Uterus (tissue), 4 donors: Measurements from ENCODE around the gene SERPINB2. TPM values are rescaled to one million over a fixed set of nuclear protein-coding genes. Genes with fewer than 3 reads are reported as not detected.

Experiments used
- DNase-seq, 2 donors: peaks; one replicate each; pipeline ENCODE4 v3.0.0-alpha.2; 2019 to 2020
- H3K27ac ChIP-seq, 2 donors: fragments of 200-600 bp; sonication (generic); 1 replicate in 1 of 2; 2 replicates in 1 of 2; pipeline ENCODE4 v1.5.1; 2016 to 2018
- H3K27me3 ChIP-seq, 2 donors: fragments of 200-600 bp; sonication (generic); one replicate each; pipeline ENCODE4 v1.5.1; 2018 to 2019; ENCODE audit warnings: control low read depth in 1 of 2
- H3K36me3 ChIP-seq, 2 donors: fragments of 200-600 bp; sonication (generic); one replicate each; pipeline ENCODE4 v1.5.1; 2019; ENCODE audit warnings: control low read depth in 1 of 2
- H3K4me1 ChIP-seq, 2 donors: fragments of 200-600 bp; sonication (generic); one replicate each; pipeline ENCODE4 v1.5.1; 2018 to 2019; ENCODE audit warnings: control low read depth in 1 of 2
- H3K4me3 ChIP-seq, 2 donors: fragments of 200-600 bp; sonication (generic); 1 replicate in 1 of 2; 2 replicates in 1 of 2; pipeline ENCODE4 v1.5.1; 2018 to 2019; ENCODE audit warnings: mild to moderate bottlenecking in 1 of 2
- H3K9me3 ChIP-seq, 2 donors: fragments of 200-600 bp; sonication (generic); one replicate each; pipeline ENCODE4 v1.5.1; 2019; ENCODE audit warnings: control low read depth in 1 of 2
- POLR2A ChIP-seq, 2 donors: fragments of 450-650 bp; IDR thresholded peaks; one replicate each; pipeline ENCODE4 v1.6.1; 2016; ENCODE audit warnings: antibody characterized with exemption in 2 of 2, mild to moderate bottlenecking in 1 of 2, moderate library complexity in 1 of 2
- intact Hi-C: fragments of 100-400 bp; cut with DNase I; formaldehyde crosslinking; loops from one replicate; pipeline ENCODE4 v1.15.1; 2023; ENCODE audit warnings: low total_unique reads
- total RNA-seq, 4 donors: library from RNA; depleted of rRNA in 3 of 4; stranded (reverse); fragments of >200 nt in 3 of 4; gene quantifications; one replicate each; pipeline versions ENCODE4 v1.1.0 to v1.2.4, GENCODE V29; 2014 to 2023
- TF ChIP-seq, protein P1 (sequence below), 4 experiments: fragments of 200-600 bp in 2 of 4; fragments of 450-650 bp in 2 of 4; sonication (generic) in 2 of 4; IDR thresholded peaks; one replicate each; pipeline ENCODE4 v1.5.1; 2016 to 2019; ENCODE audit warnings: antibody characterized with exemption in 4 of 4, mild to moderate bottlenecking in 2 of 4, moderate library complexity in 1 of 4
- donor health status: DM: yes; HTN: yes; CAD: no.

SERPINB2 gene
- total RNA-seq, 4 donors from 2014 or later: 0.55 to 8.2 TPM; not detected in 2

DNA sequence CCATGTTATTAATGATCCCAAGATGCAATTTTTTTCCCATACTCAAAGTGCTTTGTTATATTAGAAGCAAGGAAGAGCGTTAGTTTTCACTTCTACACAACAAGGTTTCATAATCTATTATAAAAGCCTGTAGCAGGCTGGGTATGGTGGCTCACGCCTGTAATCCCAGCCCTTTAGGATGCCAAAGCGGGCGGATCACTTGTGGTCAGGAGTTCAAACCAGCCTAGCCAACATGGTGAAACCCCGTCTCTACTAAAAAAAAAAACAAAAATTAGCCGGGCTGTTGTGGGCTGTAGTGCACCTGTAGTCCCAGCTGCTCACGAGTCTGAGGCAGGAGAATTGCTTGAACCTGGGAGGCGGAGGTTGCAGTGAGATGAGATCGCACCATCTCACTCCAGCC lies 19.0 kb upstream of the SERPINB2 start:
- no peaks in the 10 kb centered on the region for H3K36me3 ChIP-seq
- DNase-seq: no peak
- no peak overlapping the region for H3K4me3 ChIP-seq
- TF ChIP-seq POLR2A (IDR thresholded peaks at IDR 0.05): no peak
- TF ChIP-seq, protein P1, sequence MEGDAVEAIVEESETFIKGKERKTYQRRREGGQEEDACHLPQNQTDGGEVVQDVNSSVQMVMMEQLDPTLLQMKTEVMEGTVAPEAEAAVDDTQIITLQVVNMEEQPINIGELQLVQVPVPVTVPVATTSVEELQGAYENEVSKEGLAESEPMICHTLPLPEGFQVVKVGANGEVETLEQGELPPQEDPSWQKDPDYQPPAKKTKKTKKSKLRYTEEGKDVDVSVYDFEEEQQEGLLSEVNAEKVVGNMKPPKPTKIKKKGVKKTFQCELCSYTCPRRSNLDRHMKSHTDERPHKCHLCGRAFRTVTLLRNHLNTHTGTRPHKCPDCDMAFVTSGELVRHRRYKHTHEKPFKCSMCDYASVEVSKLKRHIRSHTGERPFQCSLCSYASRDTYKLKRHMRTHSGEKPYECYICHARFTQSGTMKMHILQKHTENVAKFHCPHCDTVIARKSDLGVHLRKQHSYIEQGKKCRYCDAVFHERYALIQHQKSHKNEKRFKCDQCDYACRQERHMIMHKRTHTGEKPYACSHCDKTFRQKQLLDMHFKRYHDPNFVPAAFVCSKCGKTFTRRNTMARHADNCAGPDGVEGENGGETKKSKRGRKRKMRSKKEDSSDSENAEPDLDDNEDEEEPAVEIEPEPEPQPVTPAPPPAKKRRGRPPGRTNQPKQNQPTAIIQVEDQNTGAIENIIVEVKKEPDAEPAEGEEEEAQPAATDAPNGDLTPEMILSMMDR (IDR thresholded peaks at IDR 0.05): no peak
- no peaks in the 10 kb centered on the region for H3K9me3 ChIP-seq
- intact Hi-C loops: no loop called here
- H3K4me1 ChIP-seq: no peaks in the 10 kb centered on the region
- no peaks in the 10 kb centered on the region for H3K27me3 ChIP-seq
- no peak overlapping the region for H3K27ac ChIP-seq

DNA sequence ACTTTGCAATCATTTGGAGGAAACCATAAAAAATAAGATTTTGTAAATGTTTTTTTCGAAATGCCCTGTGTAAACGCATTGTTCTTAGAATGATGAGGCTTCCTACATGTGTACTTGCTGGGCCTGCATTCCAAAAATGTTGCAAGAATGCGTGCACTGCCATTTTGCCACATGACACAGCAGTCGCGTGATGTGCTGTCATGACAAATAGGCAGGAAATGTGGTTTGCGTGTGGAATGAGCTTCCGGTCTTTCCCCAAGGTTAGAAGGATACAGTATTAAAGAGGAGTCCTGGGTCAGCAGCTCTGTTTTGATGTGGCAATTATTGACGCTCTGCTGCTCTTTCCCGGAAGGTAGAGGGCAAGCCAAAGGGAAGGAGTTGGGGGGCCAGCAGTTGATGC lies 18.1 kb upstream of the SERPINB2 start:
- H3K36me3 ChIP-seq: no peaks in the 10 kb centered on the region
- H3K27me3 ChIP-seq: no peaks in the 10 kb centered on the region
- intact Hi-C loops: no loop called here
- H3K4me1 ChIP-seq: no peaks in the 10 kb centered on the region
- TF ChIP-seq, protein P1 (IDR thresholded peaks at IDR 0.05): no peak
- no peak for TF ChIP-seq POLR2A (IDR thresholded peaks at IDR 0.05)
- no peak overlapping the region for H3K4me3 ChIP-seq
- DNase-seq: no peak
- no peak overlapping the region for H3K27ac ChIP-seq
- H3K9me3 ChIP-seq: no peaks in the 10 kb centered on the region

DNA sequence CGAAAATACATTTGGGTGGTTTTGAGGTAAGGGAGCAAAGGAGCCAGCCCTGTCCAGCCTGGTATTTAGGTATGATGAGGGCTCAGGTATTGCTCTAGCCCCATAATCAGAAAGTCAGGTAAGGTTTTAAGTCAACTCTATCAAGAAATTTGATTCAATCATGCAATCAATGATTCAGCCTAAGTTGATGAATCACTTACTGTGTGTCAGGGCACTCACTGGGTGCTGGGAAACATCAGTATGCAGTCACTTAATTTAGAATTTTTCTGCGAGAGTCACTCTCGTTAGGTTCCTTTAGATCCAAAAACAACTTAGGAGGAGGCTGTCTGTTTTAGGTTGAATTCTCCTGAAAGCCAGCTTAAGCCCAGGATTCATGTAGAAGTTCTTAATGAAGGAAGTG lies 17.7 kb upstream of the SERPINB2 start:
- no peak for DNase-seq
- intact Hi-C loops: no loop called here
- Histone ChIP-seq H3K9me3 (no peaks in the 10 kb centered on the region), H3K4me1 (no peaks in the 10 kb centered on the region), H3K27me3 (no peaks in the 10 kb centered on the region), H3K27ac (no peak overlapping the region), H3K36me3 (no peaks in the 10 kb centered on the region), H3K4me3 (no peak overlapping the region)
- TF ChIP-seq, protein P1 (IDR thresholded peaks at IDR 0.05): no peak
- TF ChIP-seq POLR2A (IDR thresholded peaks at IDR 0.05): no peak

DNA sequence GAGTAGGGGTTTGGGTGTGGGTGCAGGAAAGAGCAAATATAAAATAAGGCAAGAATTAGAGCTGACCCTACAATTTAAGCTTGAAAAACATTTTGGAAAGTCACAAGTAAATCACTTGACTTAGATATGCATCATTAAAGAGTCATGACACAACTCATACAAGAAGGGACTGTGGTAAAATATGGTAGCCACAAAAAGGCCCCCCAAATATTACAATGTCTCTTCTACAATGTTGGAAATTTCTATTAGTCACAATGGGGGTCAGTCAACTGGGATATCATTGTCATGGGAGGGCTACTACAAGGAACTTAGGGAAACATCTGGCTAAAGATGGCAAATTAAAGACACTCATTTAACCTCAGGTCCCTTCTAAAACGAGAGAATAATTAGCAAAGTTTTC lies 15.7 kb upstream of the SERPINB2 start:
- H3K4me3 ChIP-seq: no peak overlapping the region
- no peak overlapping the region for H3K27ac ChIP-seq
- no peaks in the 10 kb centered on the region for H3K27me3 ChIP-seq
- H3K4me1 ChIP-seq: no peaks in the 10 kb centered on the region
- intact Hi-C loops: no loop called here
- no peak for DNase-seq
- H3K9me3 ChIP-seq: no peaks in the 10 kb centered on the region
- H3K36me3 ChIP-seq: no peaks in the 10 kb centered on the region
- TF ChIP-seq, protein P1 (IDR thresholded peaks at IDR 0.05): no peak
- no peak for TF ChIP-seq POLR2A (IDR thresholded peaks at IDR 0.05)

DNA sequence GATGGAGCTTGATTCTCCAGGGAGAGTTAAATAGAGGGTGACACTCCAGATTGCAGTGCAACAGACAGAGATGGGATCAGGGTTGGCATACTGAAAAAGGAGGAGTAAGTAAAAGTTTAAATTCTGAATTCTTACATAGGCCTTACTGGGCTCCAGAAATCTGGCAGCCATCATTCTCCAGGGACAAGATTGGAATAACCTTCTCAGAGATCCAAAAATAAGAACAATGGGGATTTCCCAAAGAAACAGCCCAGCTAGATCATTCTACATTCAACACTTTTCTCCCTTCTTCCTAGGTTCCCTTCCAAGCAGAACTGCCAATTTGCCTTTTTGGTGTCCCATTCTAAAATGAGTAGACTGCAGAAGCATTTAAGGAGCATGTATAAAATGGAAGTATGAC lies 14.9 kb upstream of the SERPINB2 start:
- intact Hi-C loops: no loop called here

More for the DNA sequence above, 14.9 kb upstream of the SERPINB2 start:
- Histone ChIP-seq H3K4me3 (no peak overlapping the region), H3K27me3 (no peaks in the 10 kb centered on the region), H3K36me3 (no peaks in the 10 kb centered on the region), H3K4me1 (no peaks in the 10 kb centered on the region), H3K27ac (no peak overlapping the region), H3K9me3 (no peaks in the 10 kb centered on the region)
- no peak for DNase-seq
- TF ChIP-seq, protein P1 (IDR thresholded peaks at IDR 0.05): no peak
- no peak for TF ChIP-seq POLR2A (IDR thresholded peaks at IDR 0.05)
